HUES48 (cell line): Measurements from ENCODE around the gene ARHGEF33.
"Not testable (repeated sequence)": the region's sequence is repeated elsewhere in the genome, so short reads cannot be mapped to it uniquely, and the experiment has no call there.

Source experiments
- H3K27ac ChIP-seq: one replicate; pipeline ENCODE4 v1.7.0; 2013; ENCODE audit warnings: low read depth, low read length, inconsistent platforms
- H3K27me3 ChIP-seq: 2 replicates; pipeline ENCODE4 v1.6.1; 2013; ENCODE audit warnings: mild to moderate bottlenecking, low read length; ENCODE audit not compliant: control insufficient read depth, insufficient read depth
- H3K36me3 ChIP-seq: 2 replicates; pipeline ENCODE4 v1.6.1; 2013; ENCODE audit warnings: low read length; ENCODE audit not compliant: control insufficient read depth, insufficient read depth
- H3K4me1 ChIP-seq: 2 replicates; pipeline ENCODE4 v1.6.1; 2013; ENCODE audit warnings: mild to moderate bottlenecking, low read length; ENCODE audit not compliant: control insufficient read depth, insufficient read depth
- H3K4me3 ChIP-seq: 2 replicates; pipeline ENCODE4 v1.5.1; 2013; ENCODE audit warnings: mild to moderate bottlenecking, low read depth, low read length
- H3K9ac ChIP-seq: 2 replicates; pipeline ENCODE4 v1.6.1; 2013; ENCODE audit warnings: mild to moderate bottlenecking, low read depth, low read length, moderate library complexity
- H3K9me3 ChIP-seq: 2 replicates; pipeline ENCODE4 v1.6.1; 2013; ENCODE audit warnings: low read length; ENCODE audit not compliant: control insufficient read depth, insufficient read depth

ARHGEF33 gene

DNA sequence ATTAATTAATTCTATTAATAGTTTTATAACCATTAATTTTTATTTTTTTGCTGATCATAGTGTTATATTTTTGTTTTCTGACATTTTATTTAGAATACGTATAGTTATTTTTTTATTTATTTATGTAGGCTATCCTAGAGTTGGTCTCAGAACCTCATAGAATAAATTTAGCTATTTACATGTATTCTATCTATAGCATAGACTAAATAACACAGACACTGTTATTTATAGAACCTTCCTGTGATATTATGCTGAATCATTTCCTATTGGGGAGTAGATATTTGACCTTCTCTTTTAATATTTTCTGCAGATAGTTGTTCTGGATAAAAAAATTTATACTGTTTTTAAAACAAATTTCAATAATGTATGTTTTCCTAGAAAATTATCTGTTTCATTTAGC, 20.2 kb downstream of the ARHGEF33 start:
- Histone ChIP-seq H3K36me3 (no peaks in the 10 kb centered on the region), H3K4me3 (no peak overlapping the region), H3K9ac (no peak overlapping the region), H3K27ac (no peak overlapping the region), H3K9me3 (no peaks in the 10 kb centered on the region), H3K4me1 (no peaks in the 10 kb centered on the region), H3K27me3 (no peaks in the 10 kb centered on the region)

DNA sequence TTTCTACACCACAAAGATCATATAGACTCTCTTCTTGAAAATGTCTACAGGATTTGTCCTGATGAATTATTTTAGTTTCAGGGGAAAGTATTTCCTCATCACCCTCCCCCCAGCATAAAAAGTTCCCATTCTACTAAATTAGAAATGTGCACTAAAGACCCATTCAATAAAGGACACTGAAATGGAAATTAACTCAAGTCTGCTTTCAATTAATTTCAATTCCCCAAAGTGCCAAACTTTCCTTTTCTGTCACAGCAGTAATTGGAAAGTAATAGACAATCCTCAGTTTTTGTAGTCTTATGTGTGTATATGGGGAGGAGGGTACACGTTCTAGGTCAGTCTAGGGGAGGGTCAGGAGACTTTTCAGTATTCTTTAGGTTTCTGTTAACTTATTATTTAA, 21.5 kb downstream of the ARHGEF33 start:
- H3K36me3 ChIP-seq: no peaks in the 10 kb centered on the region
- H3K27ac ChIP-seq: no peak overlapping the region
- no peak overlapping the region for H3K4me3 ChIP-seq
- H3K9me3 ChIP-seq: no peaks in the 10 kb centered on the region
- H3K4me1 ChIP-seq: no peaks in the 10 kb centered on the region
- no peak overlapping the region for H3K9ac ChIP-seq
- H3K27me3 ChIP-seq: no peaks in the 10 kb centered on the region

DNA sequence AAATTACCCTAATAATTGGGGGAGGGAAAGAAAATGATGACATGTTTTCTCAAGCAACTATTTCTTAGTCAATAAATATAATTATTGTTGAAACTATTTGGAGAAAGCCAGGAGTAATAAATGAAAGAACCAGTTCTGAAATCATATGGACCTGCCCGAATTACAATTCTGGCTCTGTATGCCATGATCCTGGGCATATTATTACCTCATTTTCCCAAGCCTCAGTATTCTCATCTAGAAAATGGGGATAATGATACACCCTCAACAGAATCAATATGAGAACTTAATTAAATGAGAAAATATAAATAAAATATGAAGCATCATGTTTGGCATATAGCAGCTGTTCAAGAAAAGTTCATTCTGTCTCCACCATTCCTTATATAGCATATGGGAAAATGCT, 22.9 kb downstream of the ARHGEF33 start:
- H3K9me3 ChIP-seq: no peaks in the 10 kb centered on the region
- H3K36me3 ChIP-seq: no peaks in the 10 kb centered on the region
- no peaks in the 10 kb centered on the region for H3K4me1 ChIP-seq
- H3K27ac ChIP-seq: no peak overlapping the region
- H3K9ac ChIP-seq: no peak overlapping the region
- no peaks in the 10 kb centered on the region for H3K27me3 ChIP-seq
- H3K4me3 ChIP-seq: no peak overlapping the region

DNA sequence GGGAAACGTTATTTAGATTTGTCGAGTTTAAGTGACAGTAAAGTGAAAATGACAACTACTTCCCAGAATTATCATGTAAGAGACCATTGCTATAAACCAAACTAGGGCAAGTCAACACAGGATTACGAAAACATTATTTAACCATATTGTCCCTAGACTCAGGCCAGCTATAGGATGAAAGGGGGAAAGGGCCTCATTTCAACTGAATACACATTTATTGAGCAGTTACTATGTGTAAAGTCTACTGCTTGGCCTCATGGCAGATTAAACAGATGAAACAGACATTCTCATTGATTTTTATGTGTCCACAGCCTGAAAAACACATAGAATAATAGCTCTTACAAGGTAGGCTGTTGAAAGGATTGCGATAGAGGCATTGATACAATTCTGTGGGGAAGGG, 32.7 kb downstream of the ARHGEF33 start:
- H3K4me3 ChIP-seq: no peak overlapping the region
- no peaks in the 10 kb centered on the region for H3K36me3 ChIP-seq
- H3K9ac ChIP-seq: no peak overlapping the region
- H3K9me3 ChIP-seq: no peaks in the 10 kb centered on the region
- H3K27ac ChIP-seq: no peak overlapping the region
- no peaks in the 10 kb centered on the region for H3K4me1 ChIP-seq
- no peaks in the 10 kb centered on the region for H3K27me3 ChIP-seq

DNA sequence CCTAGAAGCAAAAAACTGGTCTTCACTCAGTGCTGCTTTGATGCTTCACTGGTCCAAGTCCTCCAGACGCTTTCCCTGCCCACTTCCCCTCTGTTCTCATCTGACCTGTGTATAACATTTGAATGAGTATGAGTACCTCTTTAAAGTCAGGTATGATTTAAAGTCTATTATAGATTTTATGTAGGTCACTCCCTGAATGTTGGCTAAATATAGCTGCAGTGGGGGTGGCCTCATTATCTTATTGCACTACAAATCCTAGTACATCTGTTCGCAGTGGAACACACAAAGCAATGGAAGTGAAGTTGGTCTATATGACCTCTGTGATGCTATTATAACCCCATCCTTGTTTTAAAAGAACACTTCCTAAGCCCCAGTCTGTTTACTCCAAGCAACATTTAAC, 33.2 kb downstream of the ARHGEF33 start:
- Histone ChIP-seq H3K36me3 (no peaks in the 10 kb centered on the region), H3K27ac (no peak overlapping the region), H3K27me3 (no peaks in the 10 kb centered on the region), H3K4me3 (no peak overlapping the region), H3K9ac (no peak overlapping the region), H3K9me3 (no peaks in the 10 kb centered on the region), H3K4me1 (no peaks in the 10 kb centered on the region)

DNA sequence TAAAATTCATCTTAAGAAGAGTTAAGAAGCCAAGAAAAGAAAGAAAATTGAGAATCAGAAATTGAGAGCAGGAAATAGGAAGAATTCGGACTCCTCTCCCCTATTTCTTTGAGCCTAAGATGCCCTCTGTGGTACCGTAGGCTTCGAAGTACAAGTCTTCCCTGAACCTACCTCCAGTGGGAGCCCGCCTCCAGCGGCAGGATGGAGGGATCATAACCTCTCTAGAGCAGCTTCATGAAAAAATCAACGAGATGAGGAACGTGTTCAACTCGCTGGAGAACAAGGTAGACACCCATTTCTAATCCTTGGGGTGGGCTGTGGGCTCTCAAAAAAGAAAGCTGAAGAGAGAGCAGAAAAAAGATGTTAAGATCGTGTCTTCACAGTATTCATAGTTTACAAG, 36.3 kb downstream of the ARHGEF33 start:
- Histone ChIP-seq H3K27me3 (no peaks in the 10 kb centered on the region), H3K4me1 (no peaks in the 10 kb centered on the region), H3K36me3 (no peaks in the 10 kb centered on the region), H3K27ac (no peak overlapping the region), H3K4me3 (no peak overlapping the region), H3K9ac (no peak overlapping the region), H3K9me3 (no peaks in the 10 kb centered on the region)

DNA sequence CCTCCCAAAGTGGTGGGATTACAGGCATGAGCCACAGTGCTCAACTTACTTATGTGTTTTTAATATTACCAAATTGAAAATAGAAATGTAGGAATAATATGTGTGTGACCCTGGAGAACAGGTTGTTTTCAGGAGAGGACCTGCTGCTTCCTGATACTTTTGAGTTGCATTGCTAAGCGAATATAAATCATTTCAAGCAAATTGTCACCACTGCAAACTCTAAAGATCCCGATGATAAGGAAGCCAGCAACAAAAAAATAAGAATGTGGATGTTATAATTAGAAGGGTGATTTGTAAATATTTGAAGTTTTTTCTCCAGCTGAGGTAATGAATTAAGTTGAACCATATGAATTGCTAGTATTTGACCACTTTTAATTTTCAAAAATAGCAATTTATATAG, 40.9 kb downstream of the ARHGEF33 start:
- no peak overlapping the region for H3K9ac ChIP-seq
- H3K27ac ChIP-seq: no peak overlapping the region
- no peaks in the 10 kb centered on the region for H3K9me3 ChIP-seq

DNA sequence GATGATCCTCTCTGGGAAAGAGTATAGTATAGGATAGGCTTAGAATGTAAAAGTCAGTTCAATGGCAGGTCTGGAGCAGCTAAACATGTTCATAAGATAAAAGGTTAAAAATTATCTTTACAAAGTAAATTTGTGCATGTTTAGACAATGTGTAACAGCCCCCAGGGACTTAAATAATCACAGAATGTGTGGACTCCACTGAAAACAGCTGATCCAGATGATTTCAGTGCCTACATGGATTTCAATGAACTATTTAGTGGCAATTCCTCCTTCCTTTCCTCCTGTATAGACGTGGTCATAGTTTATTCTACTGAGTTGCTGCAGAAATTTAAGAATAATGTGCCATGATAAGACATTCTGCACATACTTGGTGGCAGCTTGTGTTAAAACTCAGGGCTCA, 42.9 kb downstream of the ARHGEF33 start:
- Histone ChIP-seq H3K27ac (no peak overlapping the region), H3K27me3 (no peaks in the 10 kb centered on the region), H3K9ac (no peak overlapping the region), H3K4me1 (no peaks in the 10 kb centered on the region), H3K36me3 (no peaks in the 10 kb centered on the region), H3K4me3 (no peak overlapping the region), H3K9me3 (no peaks in the 10 kb centered on the region)

More for the DNA sequence above, 40.9 kb downstream of the ARHGEF33 start:
- H3K4me3 ChIP-seq: no peak overlapping the region
- H3K27me3 ChIP-seq: no peaks in the 10 kb centered on the region
- H3K4me1 ChIP-seq: no peaks in the 10 kb centered on the region
- no peaks in the 10 kb centered on the region for H3K36me3 ChIP-seq

DNA sequence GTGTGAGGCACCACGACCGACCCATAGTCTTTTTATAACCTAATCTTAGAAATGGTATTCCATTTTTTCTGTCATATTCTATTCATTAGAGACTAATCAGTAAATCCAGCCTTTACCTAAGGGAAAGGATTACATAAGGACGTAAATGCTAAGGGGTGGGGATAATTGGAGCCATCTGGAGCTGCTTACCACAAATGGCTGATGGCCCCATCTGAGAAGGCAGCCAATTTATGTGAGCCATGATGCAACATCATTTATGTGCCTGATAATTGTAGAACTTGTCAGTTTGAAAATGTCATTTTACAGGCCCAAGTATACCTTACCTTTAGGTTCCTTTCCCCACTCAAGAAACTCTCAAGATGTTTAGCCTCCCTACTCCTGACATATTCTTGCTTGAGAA, 44.0 kb downstream of the ARHGEF33 start:
- no peaks in the 10 kb centered on the region for H3K36me3 ChIP-seq
- H3K27ac ChIP-seq: no peak overlapping the region
- H3K4me3 ChIP-seq: no peak overlapping the region
- no peaks in the 10 kb centered on the region for H3K9me3 ChIP-seq
- H3K27me3 ChIP-seq: no peaks in the 10 kb centered on the region
- H3K4me1 ChIP-seq: no peaks in the 10 kb centered on the region
- H3K9ac ChIP-seq: no peak overlapping the region

DNA sequence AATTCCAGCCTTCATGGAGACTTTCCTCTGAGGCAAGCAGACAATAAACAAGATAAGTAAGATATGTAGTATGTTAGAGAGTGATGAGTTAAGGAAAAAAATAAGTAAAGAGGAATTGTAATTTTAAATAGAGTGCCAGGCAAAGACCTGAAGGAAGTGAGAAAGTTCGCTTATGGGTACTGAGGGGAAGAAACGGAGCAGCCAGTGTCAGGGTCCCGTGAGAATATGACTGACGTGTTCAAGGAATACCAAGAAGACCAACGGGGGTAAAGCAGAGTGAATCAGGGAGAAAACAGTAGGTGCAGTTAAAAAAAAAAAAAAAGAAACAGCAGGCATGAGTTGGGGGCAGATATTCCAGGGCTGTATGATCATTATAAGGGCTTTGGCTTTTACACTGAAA, 45.1 kb downstream of the ARHGEF33 start:
- Histone ChIP-seq H3K9ac (no peak overlapping the region), H3K9me3 (no peaks in the 10 kb centered on the region), H3K4me3 (no peak overlapping the region), H3K4me1 (no peaks in the 10 kb centered on the region), H3K27me3 (no peaks in the 10 kb centered on the region), H3K27ac (no peak overlapping the region), H3K36me3 (no peaks in the 10 kb centered on the region)

DNA sequence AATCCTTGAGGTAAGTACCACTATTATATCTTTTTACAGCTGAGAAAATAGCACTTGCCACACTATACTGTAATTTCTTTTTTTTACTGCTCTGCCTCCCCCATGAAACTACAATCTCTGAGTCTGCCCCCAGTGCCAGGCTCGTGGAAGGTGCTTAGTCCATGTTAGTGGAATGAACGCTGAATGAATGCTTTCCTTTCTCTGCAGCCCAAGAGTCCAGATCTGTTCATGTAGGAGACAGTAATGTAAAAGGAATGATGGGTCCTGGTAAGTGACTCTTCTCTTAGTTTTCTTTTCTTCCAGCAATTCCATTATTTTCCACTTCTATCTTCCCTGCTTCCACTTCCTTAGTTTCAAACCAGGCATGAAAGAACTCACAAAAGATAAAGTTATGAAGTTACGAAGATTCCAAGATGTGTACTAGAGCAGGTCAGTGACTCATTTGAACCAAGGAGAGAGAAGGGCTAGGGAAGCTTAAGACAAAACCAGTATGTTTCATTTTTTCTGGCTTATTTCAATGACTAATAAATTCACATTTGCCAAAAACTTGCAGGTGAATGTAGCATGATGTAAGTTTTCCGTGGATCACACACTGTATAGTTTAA, 46.0 kb downstream of the ARHGEF33 start:
- Histone ChIP-seq H3K36me3 (no peaks in the 10 kb centered on the region), H3K27me3 (no peaks in the 10 kb centered on the region), H3K9me3 (no peaks in the 10 kb centered on the region), H3K4me3 (no peak overlapping the region), H3K9ac (no peak overlapping the region), H3K27ac (no peak overlapping the region), H3K4me1 (no peaks in the 10 kb centered on the region)

DNA sequence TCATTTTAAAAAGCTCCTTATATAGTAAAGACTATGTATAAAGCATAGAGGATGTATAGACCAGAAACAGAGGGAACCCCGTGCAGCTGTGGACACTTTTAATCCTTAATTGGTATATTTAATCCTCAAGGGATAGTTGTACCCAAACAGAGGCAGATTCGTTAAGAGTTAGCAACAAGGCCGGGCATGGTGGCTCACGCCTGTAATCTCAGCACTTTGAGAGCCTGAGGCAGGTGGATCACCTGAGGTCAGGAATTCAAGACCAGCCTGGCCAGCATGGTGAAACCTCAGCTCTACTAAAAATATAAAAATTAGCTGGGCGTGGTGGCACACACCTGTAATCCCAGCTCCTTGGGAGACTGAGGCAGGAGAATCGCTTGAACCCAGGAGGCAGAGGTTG, 46.8 kb downstream of the ARHGEF33 start:
- H3K9me3 ChIP-seq, H3K36me3 ChIP-seq, H3K9ac ChIP-seq, H3K27me3 ChIP-seq, H3K27ac ChIP-seq, H3K4me1 ChIP-seq, H3K4me3 ChIP-seq: not testable (repeated sequence)
